Measurements from ENCODE around the gene IL17REL.
A peak's percentile ranks its signal among the peaks of the same experiment; 100 is the strongest.
"Not testable (repeated sequence)": the region's sequence is repeated elsewhere in the genome, so short reads cannot be mapped to it uniquely, and the experiment has no call there.

Gene IL17REL

DNA sequence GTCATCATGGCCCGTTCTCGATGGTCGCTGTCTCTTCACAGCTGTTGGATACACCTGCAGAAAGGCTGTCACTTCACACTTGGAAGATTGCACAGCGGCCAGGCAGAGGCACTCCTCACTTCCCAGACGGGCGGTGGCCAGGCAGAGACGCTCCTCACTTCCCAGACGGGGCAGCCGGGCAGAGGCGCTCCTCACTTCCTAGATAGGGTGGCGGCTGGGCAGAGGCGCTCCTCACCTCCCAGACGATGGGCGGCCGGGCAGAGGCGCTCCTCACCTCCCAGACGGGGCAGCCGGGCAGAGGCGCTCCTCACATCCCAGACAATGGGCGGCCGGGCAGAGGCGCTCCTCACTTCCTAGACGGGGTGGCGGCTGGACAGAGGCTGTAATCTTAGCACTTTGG lies 22.7 kb downstream of the IL17REL start:
- ATAC-seq, DNase-seq: not testable (repeated sequence)

DNA sequence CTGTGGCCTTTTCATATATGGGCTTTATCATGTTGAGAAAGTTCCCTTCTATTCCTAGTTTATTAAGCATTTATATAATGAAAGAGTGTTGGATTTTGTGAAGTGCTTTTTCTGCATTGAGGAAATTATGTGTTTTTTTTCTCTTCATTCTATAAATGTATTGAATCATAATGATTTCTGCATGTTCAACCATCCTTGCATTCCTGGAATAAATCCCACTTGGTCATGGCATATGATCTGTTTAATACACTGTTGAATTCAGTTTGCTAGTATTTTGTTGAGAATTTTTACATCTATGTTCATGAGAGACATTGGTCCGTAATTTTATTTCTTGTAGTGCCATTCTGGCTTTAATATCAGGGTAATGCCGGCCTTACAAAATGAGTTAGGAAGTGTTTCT lies 26.2 kb downstream of the IL17REL start:
- no peak for ATAC-seq

GRCh38 chr22:49983148-49984042 lies 29.2 kb downstream of the IL17REL start:
- no peak for DNase-seq
- no peak for ATAC-seq

More for the DNA sequence above, 26.2 kb downstream of the IL17REL start:
- DNase-seq = no peak

- ATAC-seq = not testable (repeated sequence)
These were observed 30.8 kb downstream of the IL17REL start for GRCh38 chr22:49981799-49982198.

DNA sequence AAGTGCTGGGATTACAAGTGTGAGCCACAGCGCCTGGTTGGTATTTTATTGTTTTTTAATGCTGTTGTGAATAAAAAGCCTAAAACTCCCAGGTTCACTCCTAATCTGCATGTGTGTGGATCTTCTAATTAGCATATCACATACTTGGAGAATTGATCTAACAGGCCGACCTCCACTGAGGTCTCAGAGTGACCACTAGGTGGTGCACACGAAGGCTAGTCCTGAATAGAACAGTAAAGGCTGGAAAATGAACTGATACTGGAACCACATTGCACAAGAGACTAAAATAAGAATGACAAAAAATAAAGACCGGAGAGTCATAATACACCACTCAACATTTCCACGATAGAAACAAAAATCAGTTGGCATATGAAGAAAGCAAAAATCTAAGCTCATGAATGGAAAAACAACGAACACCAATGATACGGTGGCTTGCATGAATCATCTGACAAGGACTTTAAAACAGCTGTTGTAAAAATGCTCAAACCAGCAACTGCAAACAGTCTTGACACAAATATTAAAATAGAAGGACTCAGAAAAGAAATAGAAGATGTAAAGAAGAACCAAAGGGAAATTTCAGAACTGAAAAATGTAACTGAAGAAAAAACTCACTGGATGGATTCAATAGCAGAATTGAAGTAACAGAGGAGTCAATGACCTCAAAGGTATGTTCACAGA lies 32.8 kb downstream of the IL17REL start:
- peak; percentile 55 for DNase-seq
- ATAC-seq = peak; percentile 29

More at GRCh38 chr22:49981799-49982198, 30.8 kb downstream of the IL17REL start:
- DNase-seq = not testable (repeated sequence)

DNA sequence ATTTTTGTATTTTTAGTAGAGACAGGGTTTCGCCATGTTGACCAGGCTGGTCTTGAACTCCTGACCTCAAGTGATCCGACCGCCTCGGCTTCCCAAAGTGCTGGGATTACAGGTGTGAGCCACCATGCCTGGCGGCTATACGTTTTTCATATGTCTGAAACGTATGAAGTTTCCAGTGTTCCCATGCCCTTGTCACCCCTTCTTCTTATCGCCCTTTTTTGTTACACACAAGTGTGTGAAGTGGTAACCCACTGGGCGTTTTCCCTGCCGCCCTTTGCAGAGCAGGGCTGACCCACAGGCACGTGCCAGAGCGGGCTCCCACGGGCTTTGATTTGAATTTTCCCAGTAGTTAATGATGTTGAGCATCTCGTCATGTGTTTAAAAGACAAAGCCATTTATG lies 35.0 kb downstream of the IL17REL start:
- no peak for ATAC-seq
- no peak for DNase-seq

DNA sequence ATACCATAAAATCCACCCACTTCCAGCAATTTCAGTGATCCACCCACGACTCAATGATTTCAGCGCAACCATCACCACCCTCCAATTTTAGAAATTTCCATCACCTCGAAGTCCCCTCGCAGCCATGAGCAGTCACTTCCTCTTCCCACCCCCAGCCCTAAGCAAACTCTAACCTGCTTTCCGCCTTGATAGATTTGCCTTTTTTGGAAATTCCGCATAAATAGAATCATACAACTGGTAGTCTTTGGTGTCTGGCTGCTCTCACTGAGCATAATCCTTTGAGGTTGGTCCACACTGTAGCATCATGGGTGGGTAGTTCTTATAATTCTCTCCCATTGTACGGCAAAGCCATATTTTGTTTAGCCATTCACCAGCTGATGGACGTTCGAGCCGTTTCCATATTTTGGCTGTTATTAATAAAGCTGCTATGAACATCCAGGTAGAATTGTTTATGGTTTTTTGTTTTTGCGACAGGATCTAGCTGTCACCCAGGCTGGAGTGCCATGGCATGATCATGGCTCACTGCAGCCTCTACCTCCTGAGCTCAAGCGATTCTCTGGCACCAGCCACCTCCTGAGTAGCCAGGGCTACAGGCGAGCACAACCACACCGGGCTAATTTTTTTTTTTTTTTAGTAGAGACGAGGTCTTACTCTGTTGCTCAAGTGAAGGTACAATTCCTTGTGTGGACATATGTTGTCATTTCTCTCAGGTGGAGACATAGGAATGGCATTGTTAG lies 36.0 kb downstream of the IL17REL start:
- ATAC-seq = peak; percentile 65
- peak; percentile 63 for DNase-seq

GRCh38 chr22:49975543-49976389 lies 36.8 kb downstream of the IL17REL start:
- DNase-seq = peak; percentile 77
- peak; percentile 69 for ATAC-seq

GRCh38 chr22:49973018-49973961 lies 39.3 kb downstream of the IL17REL start:
- no peak for ATAC-seq
- peak; percentile 2 for DNase-seq

DNA sequence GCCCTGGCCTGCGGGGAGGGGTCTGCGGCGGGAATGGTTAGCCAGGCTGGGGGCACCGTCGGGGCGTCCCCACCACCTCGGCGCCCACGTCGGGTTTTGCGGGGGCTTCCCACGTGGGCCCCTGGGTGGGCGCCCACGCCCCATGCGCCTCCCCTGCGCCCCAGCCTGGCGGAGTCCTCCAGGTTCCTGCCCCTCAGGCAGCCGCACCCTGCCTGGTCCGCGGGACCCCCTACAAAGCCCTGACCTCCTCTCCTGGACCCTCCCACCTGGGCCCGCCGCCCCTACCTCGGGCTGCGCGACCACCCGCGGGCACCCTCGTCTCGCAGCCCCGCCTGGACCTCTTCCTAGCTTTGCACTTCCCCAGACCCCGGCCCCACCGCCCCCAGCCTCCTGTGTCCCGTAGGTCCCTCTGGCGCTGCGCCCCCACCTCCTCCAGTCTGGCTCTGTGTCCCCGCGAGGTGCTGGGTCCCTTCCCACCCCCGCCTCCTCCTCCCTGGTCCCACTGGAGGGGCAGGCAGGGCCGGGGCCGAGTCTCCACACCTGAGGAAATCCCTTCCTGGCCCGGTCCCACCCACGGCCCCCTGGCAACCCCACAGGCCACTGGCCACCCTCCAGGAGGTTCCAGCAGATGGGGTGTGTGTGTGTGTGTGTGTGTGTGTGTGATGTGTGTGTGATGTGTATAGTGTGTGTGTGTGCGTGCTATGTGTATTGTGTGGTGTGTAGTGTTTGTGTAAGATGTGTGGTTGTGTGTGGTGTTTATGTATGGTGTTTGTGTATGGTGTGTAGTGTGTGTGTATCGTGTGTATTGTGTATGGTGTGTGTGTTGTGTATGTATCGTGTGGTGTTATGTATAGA lies 40.2 kb downstream of the IL17REL start:
- ATAC-seq (no peak), DNase-seq (peak; percentile 38)

- peak; percentile 86 for DNase-seq
These were observed 41.1 kb downstream of the IL17REL start for GRCh38 chr22:49971232-49972162.

GRCh38 chr22:49970528-49971231 lies 41.9 kb downstream of the IL17REL start:
- peak; percentile 86 for ATAC-seq

More at GRCh38 chr22:49971232-49972162, 41.1 kb downstream of the IL17REL start:
- peak; percentile 0 for ATAC-seq

DNA sequence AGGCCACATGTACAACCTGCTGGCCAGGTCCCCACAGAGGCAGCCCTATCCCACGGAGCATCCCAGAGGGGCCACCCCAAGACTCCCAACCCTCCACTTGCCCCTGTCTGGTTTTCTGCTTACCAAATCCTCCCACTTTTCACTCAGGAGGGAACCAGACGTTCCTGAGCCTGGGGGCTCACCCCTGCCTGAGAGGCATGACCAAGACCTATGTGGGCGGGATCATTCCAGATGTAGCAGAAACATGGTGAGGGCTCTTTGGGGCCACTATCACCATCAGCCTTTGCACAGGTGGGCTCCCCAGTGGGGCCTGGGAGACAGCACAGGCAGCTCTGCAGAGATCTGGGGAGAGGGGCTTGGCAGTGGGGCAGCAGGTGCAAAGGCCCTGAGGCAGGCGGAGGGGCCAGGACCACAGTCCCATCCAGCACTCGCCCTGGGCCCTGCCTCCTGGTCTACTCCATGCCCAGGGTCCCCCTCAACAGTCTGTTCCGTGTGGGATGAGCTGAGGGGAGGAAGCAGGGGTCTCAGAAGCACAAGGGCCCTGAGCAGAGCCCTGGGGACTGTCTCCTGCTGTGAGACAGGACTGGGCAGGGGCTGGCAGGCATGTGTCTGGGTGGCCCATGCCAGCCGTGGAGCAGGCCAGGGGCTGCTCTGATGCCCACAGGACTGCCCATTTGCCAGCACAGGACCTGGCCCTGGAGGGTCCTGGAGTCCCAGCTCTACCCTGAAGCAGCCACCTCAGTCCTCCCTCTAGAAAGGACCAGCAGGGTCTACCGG lies 42.6 kb downstream of the IL17REL start:
- peak; percentile 17 for DNase-seq
- ATAC-seq = no peak

More at GRCh38 chr22:49970528-49971231, 41.9 kb downstream of the IL17REL start:
- DNase-seq = peak; percentile 97

DNA sequence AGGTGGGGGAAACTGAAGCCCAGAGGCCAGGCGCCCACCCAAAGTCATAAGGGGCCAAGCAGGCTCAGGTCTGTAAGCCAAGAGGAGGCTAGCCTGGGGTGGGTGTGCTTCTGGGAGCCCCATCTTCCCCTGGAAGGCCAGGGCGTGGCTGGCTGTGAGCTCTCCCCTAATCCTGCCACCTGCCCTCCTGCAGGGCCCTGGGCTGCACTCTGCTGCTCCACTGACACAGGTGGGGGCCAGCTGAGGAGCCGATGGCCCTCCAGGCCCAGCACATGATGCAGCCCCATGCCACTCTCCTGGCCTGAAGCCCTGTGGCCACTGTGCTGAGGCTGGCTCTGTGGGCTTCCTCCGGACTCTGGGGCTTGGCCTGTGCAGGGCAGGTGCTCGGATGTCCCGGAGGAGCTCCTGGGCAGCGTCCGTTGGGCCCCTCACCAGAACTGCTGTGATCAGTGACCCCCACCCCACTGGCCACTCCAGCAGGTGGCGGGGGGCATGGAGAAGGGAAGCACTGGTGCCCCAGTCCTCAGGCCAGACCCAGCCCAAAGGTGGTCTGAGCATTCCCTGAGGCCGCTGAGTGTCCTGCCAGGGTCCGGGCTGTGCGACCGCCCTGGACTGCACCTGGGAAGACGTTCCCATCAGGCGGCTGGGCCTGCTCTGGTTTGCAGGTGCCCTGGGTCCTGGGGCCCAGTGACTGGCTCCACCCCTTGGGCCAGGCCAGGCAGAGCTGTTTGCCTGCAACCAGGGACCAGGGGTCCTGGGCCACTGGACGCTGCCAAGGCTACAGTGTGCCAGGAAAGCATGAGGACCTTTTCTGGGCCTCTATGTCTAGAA lies 43.5 kb downstream of the IL17REL start:
- ATAC-seq (no peak), DNase-seq (peak; percentile 18)

DNA sequence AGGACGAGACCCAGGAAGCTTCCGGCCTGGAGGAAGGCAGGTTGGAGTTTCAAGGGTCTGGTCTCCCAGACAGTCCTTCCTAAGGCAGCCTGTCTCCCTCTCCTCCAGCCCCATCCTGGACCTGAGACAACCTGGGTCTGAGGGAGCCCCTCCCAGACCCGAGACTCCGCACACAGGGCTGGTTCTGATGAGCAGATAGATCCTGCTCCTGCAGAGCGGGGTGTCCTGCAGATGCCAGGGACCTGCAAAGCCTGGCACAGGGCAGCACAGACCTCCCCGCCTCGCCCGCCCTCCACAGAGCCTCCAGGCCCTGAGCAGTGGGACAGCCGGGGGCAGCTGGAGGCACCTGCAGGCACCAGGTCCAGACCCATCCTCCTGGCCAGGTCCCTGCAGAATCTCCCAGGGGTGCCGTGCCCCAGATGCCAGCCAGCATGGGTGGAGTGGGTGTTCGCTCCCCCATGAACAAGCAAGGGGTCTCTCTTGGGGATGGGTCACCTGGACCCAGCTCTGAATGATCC lies 44.2 kb downstream of the IL17REL start:
- DNase-seq = peak; percentile 29
- ATAC-seq = no peak

Data from stimulated activated naive CD8-positive, alpha-beta T cell treated with anti-CD3 and anti-CD28 coated beads, Interleukin-15, Interleukin-2, amounts not matched to agents 100 U/mL and 50 U/mL, for 24 hours (primary cell).